ENCODE data around the gene SMIM10L2A.
"Not testable (repeated sequence)": the region's sequence is repeated elsewhere in the genome, so short reads cannot be mapped to it uniquely, and the experiment has no call there.

Gene SMIM10L2A

DNA sequence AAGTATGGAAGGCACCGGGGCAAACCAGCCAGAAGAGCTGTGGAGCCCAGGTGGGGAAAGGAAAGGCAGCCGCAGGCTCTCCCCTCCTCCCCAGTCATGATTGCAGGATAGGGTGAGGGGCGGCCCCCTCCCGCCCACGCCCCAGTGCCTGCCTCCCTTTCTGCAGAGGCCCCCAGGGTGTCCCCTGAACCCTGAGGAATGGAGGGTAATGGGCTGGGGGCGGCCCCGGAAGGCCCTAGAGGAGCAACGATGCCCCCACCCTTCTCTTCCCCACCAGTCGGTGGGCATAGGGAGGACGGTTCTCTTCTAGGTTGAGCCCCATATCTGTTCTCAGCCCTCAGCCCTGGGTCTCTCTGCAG, 1.0 kb downstream of the SMIM10L2A start:
- DNase-seq (ENCODE audit: low spot score) = not testable (repeated sequence)

DNA sequence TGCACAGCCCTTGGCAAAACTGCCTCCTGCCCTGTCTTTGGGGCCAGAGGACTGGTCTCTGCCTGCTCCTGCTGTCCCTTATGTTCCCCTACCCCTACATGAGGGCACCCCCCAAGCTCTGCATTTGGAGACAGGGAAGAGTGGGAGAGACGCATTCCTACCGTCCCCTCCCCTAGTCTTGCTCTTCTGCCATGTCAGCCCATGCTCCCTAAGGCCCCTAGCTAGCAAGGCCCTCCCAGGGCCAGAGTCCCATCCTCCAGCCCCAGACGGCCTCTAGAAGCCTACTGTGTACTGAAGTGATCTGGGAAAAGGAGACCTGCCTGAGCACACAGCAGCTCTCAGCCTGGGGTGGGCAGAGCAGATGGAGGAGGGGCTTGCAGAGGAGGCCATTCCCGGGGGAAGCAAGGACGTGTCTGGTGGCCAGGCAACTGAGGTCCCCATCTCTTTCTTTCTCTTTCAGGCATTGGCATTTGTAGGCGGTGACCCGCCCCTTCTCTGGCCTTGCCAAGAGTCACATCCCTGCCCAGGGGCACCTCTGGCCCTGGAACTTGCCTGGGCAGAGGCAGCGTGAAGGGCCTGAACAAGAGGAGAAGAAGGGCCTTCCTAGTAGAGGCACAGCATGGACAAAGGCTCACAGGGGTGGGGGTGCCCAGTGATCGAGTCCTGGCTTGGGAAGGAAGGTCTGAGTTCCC, 1.6 kb downstream of the SMIM10L2A start:
- not testable (repeated sequence) for DNase-seq (ENCODE audit: low spot score)

DNA sequence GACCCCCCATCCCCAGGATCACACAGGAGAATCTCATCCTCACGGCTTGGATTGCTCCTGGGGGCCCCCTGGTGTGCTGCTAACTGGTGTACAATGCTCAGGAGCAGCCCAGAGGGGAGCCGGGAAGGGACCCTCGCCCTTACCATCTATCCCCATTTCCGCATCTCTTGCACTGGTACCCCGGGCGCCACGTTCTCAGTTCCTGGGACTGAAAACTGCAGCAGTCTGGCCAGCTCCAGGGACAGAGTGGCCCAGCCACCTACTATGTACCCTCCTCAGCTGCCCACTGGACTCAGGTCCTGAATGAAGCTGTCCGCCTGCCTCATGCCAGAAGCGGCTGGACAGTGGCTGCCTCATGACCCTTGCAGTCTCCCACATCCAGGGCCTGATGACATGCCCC, 2.7 kb downstream of the SMIM10L2A start:
- DNase-seq (ENCODE audit: low spot score) = no peak

DNA sequence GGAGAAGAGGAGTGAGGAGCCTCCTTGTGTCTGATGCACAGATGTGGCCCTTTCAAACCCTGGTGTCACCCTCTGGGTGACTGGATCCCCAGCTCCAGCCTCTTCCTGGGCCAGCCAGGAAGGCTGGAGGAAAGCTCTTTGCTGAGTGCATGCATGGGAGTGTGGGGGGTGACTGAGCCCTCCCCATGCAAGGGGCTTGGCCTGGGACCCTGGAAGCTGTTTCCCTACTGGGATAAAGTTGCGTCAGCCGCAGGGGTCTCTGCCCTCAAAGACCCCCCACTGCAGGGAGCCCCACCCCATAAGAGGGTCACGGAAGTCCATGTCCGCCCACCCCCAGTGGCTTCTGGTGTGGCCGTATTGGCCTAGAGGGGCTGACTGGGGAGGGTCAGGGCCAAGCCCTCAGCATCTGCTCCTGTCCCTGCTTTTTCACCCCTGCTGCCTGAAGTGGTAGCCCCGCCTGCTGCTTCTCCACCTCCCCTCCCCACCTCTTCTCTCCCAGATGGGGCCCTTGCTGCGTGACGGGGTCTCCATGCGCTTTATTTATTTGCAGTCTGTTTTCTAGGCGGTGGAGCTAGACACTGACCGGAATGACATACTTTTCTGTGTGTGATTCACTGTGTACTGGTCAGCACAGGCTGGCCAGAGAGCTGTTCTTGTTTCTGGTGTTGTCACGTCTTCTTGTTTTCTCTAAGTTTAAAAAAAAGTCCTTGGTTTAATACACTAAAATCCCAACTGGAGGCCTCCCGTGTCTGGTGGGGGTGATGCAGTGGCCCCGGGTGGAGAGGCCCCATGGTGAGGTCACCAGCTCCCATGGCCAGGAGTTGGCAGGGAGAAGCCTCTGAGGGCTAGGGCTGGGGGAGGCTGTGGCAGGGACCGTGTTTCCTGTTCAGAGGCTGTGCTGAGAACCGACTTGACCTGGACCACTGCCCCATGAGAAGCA, 3.6 kb downstream of the SMIM10L2A start:
- DNase-seq (ENCODE audit: low spot score) = no peak

DNA sequence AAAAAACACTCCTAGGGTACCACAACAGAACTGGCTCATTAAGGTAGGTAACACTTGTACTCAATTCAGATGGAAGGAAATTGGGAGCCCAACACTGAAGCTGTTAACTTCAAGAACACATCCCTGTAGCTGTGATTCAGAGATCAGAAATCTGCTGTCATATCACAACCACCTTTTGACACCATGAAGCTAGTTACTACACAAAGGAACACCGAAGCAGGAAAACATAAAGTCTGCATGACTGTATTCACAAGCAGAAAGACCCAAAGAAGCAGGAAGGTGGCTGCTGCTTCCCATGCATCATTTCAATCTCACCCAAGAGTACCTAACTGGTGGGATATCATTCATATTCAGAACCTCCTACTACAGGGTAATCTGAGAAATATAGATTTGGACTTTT, 7.7 kb downstream of the SMIM10L2A start:
- DNase-seq (ENCODE audit: low spot score) = no peak

DNA sequence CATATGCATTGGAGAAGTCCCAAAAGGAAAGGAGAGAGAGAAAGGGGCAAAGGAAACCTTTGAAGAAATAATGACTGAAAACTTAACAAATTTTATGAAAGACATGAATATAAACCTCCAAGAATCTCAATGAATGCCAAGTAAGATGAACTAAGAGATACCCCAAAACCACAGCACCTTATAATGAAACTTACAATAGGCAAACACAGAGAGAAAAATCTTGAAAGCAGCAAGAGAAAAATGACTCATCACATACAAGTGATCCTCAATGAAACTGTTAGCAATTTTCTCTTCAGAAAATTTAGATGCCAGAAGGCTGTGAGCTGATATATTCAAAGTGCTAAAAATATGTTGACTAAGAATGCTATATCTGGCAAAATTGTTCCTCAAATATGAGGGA, 10.1 kb downstream of the SMIM10L2A start:
- DNase-seq (ENCODE audit: low spot score) = no peak

DNA sequence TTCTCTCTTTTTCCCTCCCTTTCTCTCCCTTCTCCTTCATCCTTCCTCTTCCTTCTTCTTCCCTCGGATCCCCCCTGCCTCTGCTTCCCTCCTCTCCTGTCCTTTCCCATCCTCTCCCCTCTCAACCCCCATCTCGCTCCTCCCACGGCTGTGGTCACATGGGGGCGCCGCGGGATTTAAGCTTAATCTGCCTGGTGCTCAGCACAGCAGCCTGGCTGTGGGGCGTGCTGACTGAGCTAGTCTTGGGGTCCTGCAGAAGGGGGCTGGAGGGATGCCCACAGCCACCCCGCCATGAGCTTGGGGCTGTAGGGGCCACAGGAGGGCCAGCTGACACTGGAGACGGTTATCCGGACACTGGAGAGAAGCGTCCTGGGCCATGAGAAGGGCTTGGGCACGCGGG, 10.7 kb downstream of the SMIM10L2A start:
- DNase-seq (ENCODE audit: low spot score) = no peak

DNA sequence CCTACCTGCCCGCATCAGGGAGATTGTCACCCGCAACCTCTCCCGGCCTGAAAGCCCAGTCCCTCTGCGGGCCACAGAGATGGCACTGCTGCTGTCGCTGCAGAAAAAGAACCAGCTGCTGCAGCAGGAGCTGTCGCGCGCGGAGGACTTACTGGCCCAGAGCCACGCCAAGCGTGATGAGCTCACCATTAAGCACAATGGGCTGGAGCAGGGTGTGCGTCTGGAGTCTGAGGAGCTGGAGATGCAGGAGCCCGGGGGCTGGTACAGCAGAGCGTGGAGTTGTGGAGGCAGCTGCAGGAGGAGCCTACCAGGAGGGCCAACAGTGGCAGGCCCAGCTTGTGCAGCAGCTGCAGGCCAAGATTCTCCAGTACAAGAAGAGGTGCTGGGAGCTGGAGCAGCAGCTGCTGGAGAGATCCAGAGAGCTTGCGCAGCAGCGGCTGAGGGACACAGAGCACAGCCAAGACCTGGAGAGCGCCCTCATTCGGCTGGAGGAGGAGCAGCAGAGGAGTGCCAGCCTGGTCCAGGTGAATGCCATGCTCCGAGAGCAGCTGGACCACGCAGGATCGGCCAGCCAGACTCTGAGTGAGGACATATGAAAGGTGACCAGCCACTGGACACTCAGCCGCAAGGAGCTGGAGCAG, 11.3 kb downstream of the SMIM10L2A start:
- no peak for DNase-seq (ENCODE audit: low spot score)

DNA sequence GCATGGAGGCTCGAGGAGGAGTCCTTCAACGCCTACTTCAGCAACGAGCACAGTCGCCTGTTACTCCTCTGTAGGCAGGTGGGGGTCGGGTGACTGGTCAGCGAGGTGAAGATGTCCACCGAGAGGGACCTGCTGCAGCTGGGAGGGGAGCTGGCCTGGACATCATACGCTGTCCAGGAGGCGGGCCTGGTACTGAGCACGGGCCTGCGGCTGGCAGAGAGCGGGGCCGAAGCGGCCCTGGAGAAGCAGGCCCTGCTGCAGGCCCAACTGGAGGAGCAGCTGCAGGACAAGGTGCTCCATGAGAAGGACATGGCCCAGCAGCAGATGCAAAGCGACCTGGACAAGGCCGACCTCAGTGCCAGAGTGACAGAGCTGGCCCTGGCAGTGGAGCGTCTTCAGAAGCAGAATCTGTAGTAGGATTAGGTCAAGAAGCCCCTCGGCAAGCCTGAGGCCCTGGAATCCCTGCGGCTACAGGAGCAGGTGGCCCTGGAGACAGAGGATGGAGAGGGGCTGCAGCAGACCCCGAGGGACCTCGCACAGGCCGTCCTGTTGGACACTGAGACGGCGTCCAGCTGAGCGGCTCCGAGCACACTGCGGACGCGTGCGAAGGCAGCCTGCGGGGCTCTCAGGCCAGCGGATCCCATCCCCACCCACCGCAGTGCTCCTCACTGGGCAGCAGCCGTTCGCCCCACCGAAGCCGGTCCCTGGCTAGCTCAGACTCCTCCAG, 11.9 kb downstream of the SMIM10L2A start:
- no peak for DNase-seq (ENCODE audit: low spot score)

DNA sequence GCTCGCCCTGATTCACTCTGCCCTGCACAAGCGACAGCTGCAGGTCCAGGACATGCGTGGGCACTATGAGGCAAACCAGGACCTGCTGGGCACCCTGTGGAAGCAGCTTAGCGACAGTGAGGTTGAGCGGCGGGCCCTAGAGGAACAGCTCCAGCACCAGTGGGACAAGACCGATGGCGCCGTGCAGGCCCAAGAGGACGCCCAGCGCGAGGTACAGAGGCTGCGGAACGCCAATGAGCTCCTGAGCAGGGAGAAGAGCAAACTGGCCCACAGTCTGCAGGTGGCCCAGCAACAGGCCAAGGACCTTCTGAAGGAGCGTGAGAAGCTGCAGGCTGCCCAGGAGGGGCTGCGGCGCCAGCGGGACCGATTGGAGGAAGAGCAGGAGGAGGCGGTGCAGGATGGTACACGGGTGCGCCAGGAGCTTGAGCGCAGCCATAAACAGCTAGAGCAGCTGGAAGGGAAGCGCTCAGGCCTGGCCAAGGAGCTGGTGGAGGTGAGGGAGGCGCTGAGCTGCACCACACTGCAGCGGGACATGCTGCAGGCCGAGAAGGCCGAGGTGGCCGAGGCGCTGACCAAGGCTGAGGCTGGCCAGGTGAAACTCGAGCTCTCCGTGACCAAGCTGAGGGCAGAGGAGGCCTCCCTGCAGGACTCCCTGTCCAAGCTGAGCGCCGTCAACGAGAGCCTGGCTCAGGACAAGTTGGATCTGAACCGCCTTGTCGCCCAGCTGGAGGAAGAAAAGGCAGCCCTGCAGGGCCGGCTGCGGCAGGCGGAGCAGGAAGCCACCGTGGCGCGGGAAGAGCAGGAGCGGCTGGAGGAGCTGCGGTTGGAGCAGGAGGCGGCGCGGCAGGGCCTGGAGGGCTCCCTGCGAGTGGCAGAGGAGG, 12.8 kb downstream of the SMIM10L2A start:
- DNase-seq (ENCODE audit: low spot score) = no peak

DNA sequence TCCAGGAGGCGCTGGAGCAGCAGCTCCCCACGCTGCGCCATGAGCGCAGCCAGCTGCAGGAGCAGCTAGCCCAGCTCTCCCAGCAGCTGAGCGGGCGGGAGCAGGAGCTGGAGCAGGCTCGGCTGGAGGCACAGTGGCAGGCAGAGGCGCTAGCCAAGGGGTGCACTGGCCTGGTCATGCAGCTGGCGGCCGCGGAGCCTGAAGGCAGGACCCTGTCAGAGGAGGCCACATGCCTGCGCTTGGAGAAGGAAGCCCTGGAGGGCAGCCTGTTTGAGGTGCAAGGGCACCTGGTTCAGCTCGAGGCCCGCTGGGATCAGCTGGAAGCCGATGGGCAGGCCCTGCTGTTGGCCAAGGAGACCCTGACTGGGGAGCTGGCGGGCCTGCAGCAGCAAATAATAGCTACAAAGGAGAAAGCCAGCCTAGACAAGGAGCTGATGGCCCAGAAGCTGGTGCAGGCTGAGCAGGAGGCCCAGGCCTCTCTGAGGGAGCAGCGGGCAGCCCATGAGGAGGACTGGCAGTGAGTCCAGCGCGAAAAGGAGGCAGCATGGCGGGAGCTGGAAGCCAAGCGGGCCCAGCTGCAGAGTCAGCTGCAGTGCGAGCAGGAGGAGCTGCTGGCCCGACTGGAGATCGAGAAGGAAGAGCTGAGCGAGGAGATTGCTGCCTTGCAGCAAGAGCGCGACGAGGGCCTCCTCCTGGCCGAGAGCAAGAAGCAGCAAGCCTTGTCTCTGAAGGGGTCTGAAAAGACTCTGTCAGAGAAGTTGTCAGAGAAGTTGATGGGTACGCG, 13.6 kb downstream of the SMIM10L2A start:
- DNase-seq (ENCODE audit: low spot score) = no peak

DNA sequence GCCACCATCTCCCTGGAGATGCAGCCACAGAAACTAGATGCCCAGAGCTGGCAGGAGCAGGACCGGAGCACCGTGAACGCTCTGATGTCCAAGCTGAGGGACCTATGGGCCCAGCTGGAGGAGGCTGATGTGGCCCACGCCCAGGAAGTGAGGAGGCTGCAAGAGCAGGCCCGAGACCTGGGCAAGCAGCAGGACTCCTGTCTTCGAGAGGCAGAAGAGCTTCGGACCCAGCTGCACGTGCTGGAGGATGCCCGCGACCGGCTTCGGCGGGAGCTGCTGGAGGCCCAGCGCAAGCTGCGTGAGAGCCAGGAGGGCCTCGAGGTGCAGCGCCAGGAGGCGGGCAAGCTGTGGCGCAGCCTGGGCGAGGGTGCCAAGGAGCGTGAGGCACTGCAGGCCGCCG, 14.2 kb downstream of the SMIM10L2A start:
- DNase-seq (ENCODE audit: low spot score) = no peak

DNA sequence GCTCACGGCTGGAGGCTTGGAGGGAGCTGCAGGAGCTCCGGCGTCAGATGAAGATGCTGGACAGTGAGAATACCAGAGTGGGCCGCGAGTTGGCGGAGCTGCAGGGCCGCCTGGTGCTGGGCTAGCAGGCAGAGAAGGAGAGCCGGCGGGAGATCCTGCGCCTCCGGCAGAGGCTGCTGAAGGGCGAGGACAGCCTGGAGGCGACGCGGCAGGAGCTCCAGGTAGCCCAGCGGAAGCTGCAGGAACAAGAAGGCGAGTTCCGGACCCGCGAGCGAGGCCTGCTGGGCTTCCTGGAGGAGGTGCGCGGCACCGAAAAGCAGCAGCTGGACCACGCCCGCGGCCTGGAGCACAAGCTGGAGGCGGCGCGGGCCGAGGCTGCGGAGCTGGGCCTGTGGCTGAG, 14.7 kb downstream of the SMIM10L2A start:
- no peak for DNase-seq (ENCODE audit: low spot score)

DNA sequence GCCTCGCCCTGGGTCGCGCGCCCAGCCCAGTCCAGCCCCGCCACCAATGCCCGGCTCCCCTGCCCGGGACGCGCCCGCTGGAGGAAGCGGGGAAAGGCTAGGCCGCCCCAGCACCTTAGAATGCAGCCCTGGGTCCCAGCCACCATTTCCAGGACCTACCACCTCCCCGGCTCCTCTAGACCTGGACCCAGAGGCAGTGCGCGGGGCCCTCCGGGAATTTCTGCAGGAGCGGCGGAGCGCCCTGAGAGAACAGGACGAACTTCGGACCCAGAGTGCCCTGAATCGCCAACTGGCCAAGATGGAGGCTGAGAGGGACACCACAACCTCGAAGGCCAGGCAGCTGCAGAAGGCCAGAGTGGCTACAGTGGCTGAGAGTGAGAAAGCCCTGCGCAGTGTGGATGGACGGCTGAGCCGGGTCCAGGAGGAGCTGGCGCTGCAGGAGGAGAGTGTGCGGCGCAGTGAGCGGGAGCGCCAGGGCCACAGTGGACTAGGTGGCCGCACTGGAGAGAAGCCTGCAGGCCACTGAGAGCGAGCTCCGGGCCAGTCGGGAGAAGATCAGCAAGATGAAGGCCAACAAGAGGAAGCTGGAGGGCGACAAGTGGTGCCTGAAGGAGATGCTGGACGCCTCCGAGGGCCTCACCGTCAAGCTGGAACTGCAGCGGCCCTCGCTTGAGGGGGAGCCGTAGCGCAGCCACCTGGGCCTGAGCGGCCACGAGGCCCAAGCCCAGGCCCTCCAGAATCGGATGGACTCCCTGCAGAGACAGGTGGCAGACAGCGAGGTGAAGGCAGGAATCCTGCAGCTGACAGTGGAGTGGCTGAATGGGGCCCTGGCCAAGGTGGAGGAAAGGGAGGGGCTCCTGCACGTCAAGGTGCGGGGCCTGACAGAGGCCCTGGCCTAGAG, 15.5 kb downstream of the SMIM10L2A start:
- no peak for DNase-seq (ENCODE audit: low spot score)

DNA sequence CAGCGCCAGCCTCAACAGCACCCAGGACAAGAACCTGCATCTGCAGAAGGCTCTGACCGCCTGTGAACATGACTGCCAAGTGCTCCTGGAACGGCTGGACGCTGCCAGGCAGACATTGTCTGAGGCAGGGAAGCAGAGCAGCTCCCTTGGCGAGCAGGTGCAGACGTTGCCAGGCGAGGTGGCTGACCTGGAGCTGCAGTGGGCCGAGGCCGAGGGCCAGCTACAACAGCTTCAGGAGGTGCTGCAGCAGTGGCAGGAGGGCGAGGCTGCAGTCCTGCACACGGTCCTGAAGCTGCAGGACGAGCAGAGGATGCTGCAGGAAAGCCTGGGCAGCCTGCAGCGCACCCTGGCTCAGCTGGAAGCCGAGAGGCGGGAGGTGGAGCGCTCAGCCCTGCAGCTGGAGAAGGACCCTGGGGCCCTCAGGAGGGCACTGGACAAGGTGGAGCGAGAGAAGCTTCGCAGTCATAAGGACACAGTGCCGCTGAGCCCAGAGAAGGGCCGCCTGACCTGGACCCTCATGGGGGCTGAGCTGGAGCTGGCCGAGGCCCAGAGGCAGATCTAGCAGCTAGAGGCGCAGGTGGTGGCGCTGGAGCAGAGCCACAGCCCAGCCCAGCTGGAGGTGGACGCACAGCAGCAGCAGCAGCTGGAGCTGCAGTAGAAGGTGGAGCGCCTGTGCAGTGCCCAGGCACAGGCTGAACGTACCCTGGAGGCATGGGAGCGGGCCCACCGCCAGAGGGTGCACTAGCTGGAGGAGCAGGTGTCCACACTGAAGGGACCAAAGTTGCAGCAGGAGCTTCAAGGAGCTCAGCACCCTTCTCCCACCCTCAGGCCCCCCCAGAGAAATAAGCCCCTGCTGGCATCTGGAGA, 16.4 kb downstream of the SMIM10L2A start:
- peak; percentile 46 for DNase-seq (ENCODE audit: low spot score)

DNA sequence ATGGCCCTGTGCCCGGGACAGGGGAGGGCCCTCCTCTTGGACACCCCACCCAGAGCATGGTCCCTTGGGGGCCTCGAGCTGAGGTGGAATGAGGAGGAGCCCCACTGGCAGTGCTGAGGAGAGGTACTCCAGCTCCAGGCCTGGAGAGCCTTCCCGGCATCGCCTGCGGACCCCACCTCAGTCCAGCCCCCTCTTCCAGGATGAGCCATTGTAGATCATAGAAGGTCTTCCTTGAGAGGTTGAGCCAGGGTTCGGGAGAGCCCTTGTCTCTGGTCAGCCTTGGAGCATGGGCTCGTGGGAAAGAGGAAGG, 16.9 kb downstream of the SMIM10L2A start:
- DNase-seq (ENCODE audit: low spot score) = no peak

DNA sequence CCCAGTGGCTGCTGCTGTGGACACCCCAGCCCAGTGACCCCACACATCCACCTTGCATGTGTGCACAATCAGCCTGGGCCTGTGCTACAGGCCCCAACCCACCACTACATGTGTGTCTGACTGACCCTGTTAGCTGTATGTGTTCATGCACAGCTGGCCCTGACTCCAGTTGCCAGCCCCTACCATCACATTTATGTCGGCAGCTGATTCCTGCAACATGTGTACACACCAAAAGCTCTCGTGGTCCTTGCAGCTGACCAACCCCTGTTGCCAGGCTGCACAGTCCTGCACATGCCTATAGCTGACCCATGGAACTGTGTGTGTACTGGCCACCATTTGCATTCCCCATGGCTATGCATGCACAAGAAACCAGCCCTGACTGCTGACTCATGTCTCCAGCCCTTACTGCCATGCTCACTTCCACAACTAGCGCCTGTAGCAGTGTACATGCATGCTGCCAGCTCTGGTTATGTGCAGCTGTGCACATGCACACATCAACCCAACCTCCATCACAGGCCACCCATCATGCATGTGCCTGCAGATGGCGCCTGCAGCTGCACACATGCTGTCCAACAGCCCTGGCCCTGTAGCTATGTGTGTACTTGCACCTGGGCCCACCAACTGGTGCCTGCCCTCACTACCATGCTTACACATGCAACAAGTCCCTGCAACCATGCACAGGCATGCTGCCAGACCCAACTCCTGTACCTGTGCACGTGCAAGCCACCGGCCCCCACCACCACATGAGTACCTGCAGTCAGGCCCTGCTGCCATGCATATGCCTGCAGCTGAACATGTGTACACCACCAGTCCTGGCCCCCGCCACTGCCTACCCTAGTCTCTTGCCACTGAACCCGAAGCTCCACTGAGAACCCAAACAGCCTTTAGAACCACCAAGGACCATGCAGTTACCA, 28.1 kb downstream of the SMIM10L2A start:
- no peak for DNase-seq (ENCODE audit: low spot score)

Data from SK-N-DZ (cell line).